ENCODE results near the gene EFNA2.

EFNA2 gene

DNA sequence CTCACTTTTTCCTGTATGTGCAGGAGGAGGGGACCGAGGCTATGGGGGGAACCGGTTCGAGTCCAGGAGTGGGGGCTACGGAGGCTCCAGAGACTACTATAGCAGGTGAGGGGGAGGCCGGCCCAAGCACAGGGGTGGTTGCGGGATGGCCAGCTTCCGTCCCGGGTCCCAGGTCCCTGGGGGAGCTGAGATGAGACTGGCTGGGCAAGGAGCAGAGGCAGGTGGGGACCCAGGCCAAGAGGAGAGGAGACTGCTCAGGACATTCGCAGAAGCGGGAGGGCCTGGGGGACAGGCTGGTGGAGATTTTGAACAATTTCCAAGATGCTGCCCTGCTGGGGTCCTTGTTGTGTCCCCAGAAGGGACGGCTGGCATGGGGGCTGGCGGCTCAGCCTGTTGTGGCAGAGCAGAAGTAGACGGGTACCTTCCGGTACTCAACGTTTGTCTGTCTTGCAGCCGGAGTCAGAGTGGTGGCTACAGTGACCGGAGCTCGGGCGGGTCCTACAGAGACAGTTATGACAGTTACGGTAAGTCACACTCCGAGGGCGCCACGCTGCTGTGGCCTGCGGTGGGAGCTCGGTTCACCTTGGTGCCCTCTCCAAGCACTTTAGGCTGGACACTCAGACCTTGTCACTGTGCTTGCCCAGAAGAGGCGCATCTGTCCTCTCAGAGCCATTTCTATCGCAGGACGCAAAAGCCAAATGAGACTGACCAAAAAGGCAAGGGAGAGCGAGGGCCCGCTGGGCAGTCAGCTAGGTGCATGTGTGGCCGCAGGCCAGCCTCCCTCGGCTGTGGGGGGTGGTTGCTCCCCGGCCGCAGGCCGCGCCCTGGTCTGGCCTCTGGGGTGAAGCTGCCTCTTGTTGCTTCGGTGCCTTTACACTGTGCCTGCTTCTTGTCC lies 13.9 kb upstream of the EFNA2 start:
- no peak for DNase-seq (ENCODE audit: low read depth)
- no peak for TF ChIP-seq CTCF (IDR thresholded peaks at IDR 0.05; ENCODE audit: insufficient read depth, low read depth, low read length, missing control alignments)
- no peak overlapping the region for H3K4me3 ChIP-seq (ENCODE audit: low read depth, low read length)

- TF ChIP-seq CTCF (IDR thresholded peaks at IDR 0.05; ENCODE audit: insufficient read depth, low read depth, low read length, missing control alignments), result no peak
- H3K4me3 ChIP-seq (ENCODE audit: low read depth, low read length), result no peak overlapping the region
- no peak for DNase-seq (ENCODE audit: low read depth)
Observed at GRCh38 chr19:1272423-1273262, 13.0 kb upstream of the EFNA2 start.

DNA sequence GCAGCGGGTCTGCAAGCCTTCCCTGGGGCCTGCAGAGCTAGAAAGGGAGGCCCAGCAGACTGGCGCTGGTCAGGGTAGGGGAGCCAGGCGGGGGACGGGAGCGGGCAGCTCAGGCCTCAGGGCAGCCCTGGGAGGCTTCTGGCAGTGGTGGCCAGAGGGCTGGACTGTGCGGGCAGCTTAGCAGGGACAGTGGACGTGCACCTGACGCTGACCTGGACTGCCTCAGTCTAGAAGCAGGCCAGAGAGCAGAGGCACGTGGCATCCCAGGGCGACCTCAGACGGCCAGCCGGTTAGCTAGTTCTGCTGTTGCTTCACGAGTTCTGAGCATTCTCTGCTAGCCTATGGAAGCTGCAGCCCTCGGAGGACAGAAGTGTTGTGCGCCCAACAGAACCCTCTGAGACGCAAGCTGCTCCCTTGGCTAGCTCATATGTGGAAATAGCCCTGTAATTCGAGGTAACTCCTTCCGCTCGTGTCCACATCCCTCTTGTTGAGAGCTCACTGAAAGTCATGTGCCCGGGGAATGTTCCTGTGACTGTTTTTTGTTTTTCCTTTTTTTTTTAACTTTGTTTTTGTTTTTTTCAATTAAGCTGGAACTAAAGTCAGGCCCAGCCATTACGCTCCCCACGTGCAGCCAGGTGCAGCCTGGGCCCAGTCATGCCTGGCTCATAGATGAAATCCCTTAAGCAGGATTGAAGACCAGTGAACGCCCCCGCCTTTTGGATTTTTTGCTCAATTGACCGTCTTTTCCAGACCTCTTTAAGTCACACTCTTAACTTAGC lies 12.2 kb upstream of the EFNA2 start:
- H3K4me3 ChIP-seq (ENCODE audit: low read depth, low read length), result no peak overlapping the region
- TF ChIP-seq CTCF (IDR thresholded peaks at IDR 0.05; ENCODE audit: insufficient read depth, low read depth, low read length, missing control alignments), result no peak
- peak; percentile 34 for DNase-seq (ENCODE audit: low read depth)

DNA sequence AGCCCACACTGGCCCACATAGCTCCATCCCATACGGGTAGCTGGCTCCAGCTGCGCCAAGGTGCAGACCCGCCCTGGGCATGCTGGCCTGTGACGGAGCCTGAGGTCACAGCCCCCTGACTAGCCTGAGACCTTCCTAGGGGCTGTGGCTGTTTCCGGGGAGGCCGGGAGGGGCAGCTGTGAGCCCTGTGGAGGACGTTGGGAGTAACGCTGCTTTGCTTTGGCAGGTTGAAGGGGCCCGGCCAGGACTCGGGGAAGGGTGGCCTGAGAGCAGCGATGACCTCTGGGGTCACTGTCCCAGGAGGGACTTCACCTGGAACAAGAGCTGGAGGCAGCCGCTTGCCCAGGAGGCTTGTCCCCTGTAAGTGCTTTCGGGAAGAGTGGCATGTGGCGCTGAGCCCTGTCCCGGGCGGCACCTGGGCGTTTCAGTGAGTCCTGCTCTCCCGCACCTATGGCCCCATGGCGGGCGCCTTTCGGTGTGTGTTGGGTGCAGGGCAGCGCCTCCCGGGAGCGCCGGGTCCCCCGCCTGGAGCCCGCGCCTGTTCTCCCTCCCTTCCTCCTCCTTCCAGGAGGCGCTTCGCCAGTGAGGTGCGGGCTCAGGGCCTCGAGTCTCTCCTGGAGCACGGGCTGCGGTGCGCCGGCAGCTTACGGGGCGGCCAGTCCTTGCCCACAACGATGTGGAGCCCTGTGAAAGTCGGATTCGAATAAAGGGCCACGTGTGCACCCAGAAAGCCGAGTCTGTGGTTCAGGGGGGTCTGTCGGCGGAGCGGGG lies 11.4 kb upstream of the EFNA2 start:
- TF ChIP-seq CTCF (IDR thresholded peaks at IDR 0.05; ENCODE audit: insufficient read depth, low read depth, low read length, missing control alignments), result no peak
- DNase-seq (ENCODE audit: low read depth), result no peak
- peak overlapping the region; percentile 67 for H3K4me3 ChIP-seq (ENCODE audit: low read depth, low read length)

- no peak for DNase-seq (ENCODE audit: low read depth)
- peak overlapping the region; percentile 67 for H3K4me3 ChIP-seq (ENCODE audit: low read depth, low read length)
- no peak for TF ChIP-seq CTCF (IDR thresholded peaks at IDR 0.05; ENCODE audit: insufficient read depth, low read depth, low read length, missing control alignments)
Observed at GRCh38 chr19:1274852-1275259, 10.8 kb upstream of the EFNA2 start.
